ENCODE measurements around the gene EXOSC1.

Gene EXOSC1

DNA sequence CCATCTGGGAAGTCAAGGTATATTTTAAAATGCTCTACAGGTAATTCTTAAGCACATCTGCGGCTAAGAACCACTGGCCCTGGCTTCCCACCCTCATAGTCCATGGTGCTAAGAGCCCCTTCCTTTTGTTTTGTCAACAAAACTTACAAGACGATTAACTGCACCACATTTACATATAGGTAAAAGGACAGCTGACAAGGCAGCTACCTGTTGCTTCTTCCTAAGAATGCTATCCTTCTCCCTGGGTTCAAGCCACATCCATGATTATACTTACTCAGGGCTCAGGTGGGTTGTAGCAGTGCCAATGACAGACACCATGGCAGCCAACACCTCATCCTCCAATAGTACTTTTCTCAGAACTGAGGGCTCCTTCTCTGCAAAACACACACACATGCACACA, 16.5 kb upstream of the EXOSC1 start:
- no peak for DNase-seq
- Histone ChIP-seq H3K9me3 (ENCODE audit: control insufficient read depth, low read length) (no peaks in the 10 kb centered on the region), H3K4me3 (ENCODE audit: insufficient read depth, low read depth, low read length, poor library complexity, severe bottlenecking) (no peak overlapping the region), H3K27me3 (replicated peaks; ENCODE audit: control insufficient read depth, insufficient read depth, low read length, poor library complexity, severe bottlenecking) (no peaks in the 10 kb centered on the region), H3K36me3 (ENCODE audit: control insufficient read depth, insufficient read depth, low read length) (peaks cover 84% of the 10 kb centered on the region), H3K27ac (ENCODE audit: insufficient read depth, low read length, poor library complexity, severe bottlenecking) (no peak overlapping the region), H3K4me1 (ENCODE audit: control insufficient read depth, insufficient read depth, low read length, poor library complexity, severe bottlenecking) (no peaks in the 10 kb centered on the region)

- Histone ChIP-seq H3K4me1 (ENCODE audit: control insufficient read depth, insufficient read depth, low read length, poor library complexity, severe bottlenecking) (no peaks in the 10 kb centered on the region), H3K36me3 (ENCODE audit: control insufficient read depth, insufficient read depth, low read length) (peaks cover 72% of the 10 kb centered on the region), H3K4me3 (ENCODE audit: insufficient read depth, low read depth, low read length, poor library complexity, severe bottlenecking) (no peak overlapping the region), H3K27me3 (replicated peaks; ENCODE audit: control insufficient read depth, insufficient read depth, low read length, poor library complexity, severe bottlenecking) (no peaks in the 10 kb centered on the region), H3K9me3 (ENCODE audit: control insufficient read depth, low read length) (no peaks in the 10 kb centered on the region), H3K27ac (ENCODE audit: insufficient read depth, low read length, poor library complexity, severe bottlenecking) (no peak overlapping the region)
- no peak for DNase-seq
These were observed 14.1 kb upstream of the EXOSC1 start for GRCh38 chr10:97459933-97460332.

DNA sequence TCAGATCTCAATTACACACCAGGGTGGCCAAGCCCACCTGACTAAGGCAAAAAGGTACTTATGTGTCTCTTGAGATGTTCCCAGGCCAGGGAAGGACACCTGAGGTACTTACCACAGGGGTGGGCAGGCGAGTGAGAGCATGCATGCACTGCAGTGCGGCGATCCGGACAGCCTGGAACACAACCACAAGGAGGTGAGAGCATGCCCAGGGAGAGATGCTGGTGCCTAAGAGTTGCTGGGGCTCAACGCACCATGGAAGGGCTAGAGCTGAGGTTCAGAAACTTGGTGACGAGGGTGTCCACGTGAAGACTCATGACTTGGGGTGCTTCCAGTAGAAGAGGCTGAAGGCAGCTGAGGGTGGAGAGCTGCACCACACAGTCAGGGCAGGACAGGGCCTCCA, 13.3 kb upstream of the EXOSC1 start:
- no peak for DNase-seq
- H3K4me1 ChIP-seq (ENCODE audit: control insufficient read depth, insufficient read depth, low read length, poor library complexity, severe bottlenecking) = no peaks in the 10 kb centered on the region
- H3K27me3 ChIP-seq (replicated peaks; ENCODE audit: control insufficient read depth, insufficient read depth, low read length, poor library complexity, severe bottlenecking) = no peaks in the 10 kb centered on the region
- H3K27ac ChIP-seq (ENCODE audit: insufficient read depth, low read length, poor library complexity, severe bottlenecking) = no peak overlapping the region
- H3K36me3 ChIP-seq (ENCODE audit: control insufficient read depth, insufficient read depth, low read length) = peaks cover 66% of the 10 kb centered on the region
- no peaks in the 10 kb centered on the region for H3K9me3 ChIP-seq (ENCODE audit: control insufficient read depth, low read length)
- no peak overlapping the region for H3K4me3 ChIP-seq (ENCODE audit: insufficient read depth, low read depth, low read length, poor library complexity, severe bottlenecking)

DNA sequence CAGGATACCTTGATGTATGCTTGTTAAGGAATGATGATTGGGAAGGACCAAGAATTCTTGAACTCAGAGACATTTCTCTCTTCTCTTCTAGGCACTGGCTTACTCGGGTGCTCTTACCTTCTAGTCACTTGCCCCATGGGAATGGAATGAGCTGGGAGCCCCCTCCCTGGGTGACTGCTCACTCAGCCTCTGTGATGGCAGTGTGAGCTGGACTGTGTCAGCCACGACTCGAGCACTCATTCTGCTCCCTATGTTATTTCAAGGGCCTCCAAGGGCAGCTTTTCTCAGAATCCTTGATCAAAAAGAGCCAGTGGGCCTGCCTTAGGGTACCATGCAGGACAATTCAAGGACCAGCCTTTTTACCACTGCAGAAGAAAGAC, 10.9 kb upstream of the EXOSC1 start:
- H3K4me1 ChIP-seq (ENCODE audit: control insufficient read depth, insufficient read depth, low read length, poor library complexity, severe bottlenecking) = no peaks in the 10 kb centered on the region
- no peak for DNase-seq
- peaks cover 62% of the 10 kb centered on the region for H3K36me3 ChIP-seq (ENCODE audit: control insufficient read depth, insufficient read depth, low read length)
- H3K9me3 ChIP-seq (ENCODE audit: control insufficient read depth, low read length) = no peaks in the 10 kb centered on the region
- no peak overlapping the region for H3K4me3 ChIP-seq (ENCODE audit: insufficient read depth, low read depth, low read length, poor library complexity, severe bottlenecking)
- no peaks in the 10 kb centered on the region for H3K27me3 ChIP-seq (replicated peaks; ENCODE audit: control insufficient read depth, insufficient read depth, low read length, poor library complexity, severe bottlenecking)
- no peak overlapping the region for H3K27ac ChIP-seq (ENCODE audit: insufficient read depth, low read length, poor library complexity, severe bottlenecking)

GRCh38 chr10:97456034-97456685, 10.4 kb upstream of the EXOSC1 start:
- DNase-seq = no peak
- Histone ChIP-seq H3K9me3 (ENCODE audit: control insufficient read depth, low read length) (no peaks in the 10 kb centered on the region), H3K4me1 (ENCODE audit: control insufficient read depth, insufficient read depth, low read length, poor library complexity, severe bottlenecking) (no peaks in the 10 kb centered on the region), H3K27ac (ENCODE audit: insufficient read depth, low read length, poor library complexity, severe bottlenecking) (no peak overlapping the region), H3K27me3 (replicated peaks; ENCODE audit: control insufficient read depth, insufficient read depth, low read length, poor library complexity, severe bottlenecking) (no peaks in the 10 kb centered on the region), H3K4me3 (ENCODE audit: insufficient read depth, low read depth, low read length, poor library complexity, severe bottlenecking) (no peak overlapping the region), H3K36me3 (ENCODE audit: control insufficient read depth, insufficient read depth, low read length) (peaks cover 56% of the 10 kb centered on the region)

- Histone ChIP-seq H3K9me3 (ENCODE audit: control insufficient read depth, low read length) (no peaks in the 10 kb centered on the region), H3K4me3 (ENCODE audit: insufficient read depth, low read depth, low read length, poor library complexity, severe bottlenecking) (no peak overlapping the region), H3K36me3 (ENCODE audit: control insufficient read depth, insufficient read depth, low read length) (peaks cover 40% of the 10 kb centered on the region), H3K27me3 (replicated peaks; ENCODE audit: control insufficient read depth, insufficient read depth, low read length, poor library complexity, severe bottlenecking) (no peaks in the 10 kb centered on the region), H3K27ac (ENCODE audit: insufficient read depth, low read length, poor library complexity, severe bottlenecking) (peak overlapping the region; percentile 7), H3K4me1 (ENCODE audit: control insufficient read depth, insufficient read depth, low read length, poor library complexity, severe bottlenecking) (no peaks in the 10 kb centered on the region)
- DNase-seq = no peak
These were observed 8.7 kb upstream of the EXOSC1 start for GRCh38 chr10:97454330-97455036.

- no peak overlapping the region for H3K27ac ChIP-seq (ENCODE audit: insufficient read depth, low read length, poor library complexity, severe bottlenecking)
- H3K9me3 ChIP-seq (ENCODE audit: control insufficient read depth, low read length) = no peaks in the 10 kb centered on the region
- H3K4me1 ChIP-seq (ENCODE audit: control insufficient read depth, insufficient read depth, low read length, poor library complexity, severe bottlenecking) = peaks cover under 1% of the 10 kb centered on the region
- H3K4me3 ChIP-seq (ENCODE audit: insufficient read depth, low read depth, low read length, poor library complexity, severe bottlenecking) = no peak overlapping the region
- H3K27me3 ChIP-seq (replicated peaks; ENCODE audit: control insufficient read depth, insufficient read depth, low read length, poor library complexity, severe bottlenecking) = no peaks in the 10 kb centered on the region
- no peak for DNase-seq
- peaks cover 27% of the 10 kb centered on the region for H3K36me3 ChIP-seq (ENCODE audit: control insufficient read depth, insufficient read depth, low read length)
These were observed 6.5 kb upstream of the EXOSC1 start for GRCh38 chr10:97452352-97452751.

- Histone ChIP-seq H3K9me3 (ENCODE audit: control insufficient read depth, low read length) (no peaks in the 10 kb centered on the region), H3K36me3 (ENCODE audit: control insufficient read depth, insufficient read depth, low read length) (peaks cover 22% of the 10 kb centered on the region), H3K27me3 (replicated peaks; ENCODE audit: control insufficient read depth, insufficient read depth, low read length, poor library complexity, severe bottlenecking) (no peaks in the 10 kb centered on the region), H3K4me1 (ENCODE audit: control insufficient read depth, insufficient read depth, low read length, poor library complexity, severe bottlenecking) (peaks cover 7% of the 10 kb centered on the region), H3K27ac (ENCODE audit: insufficient read depth, low read length, poor library complexity, severe bottlenecking) (no peak overlapping the region), H3K4me3 (ENCODE audit: insufficient read depth, low read depth, low read length, poor library complexity, severe bottlenecking) (no peak overlapping the region)
- no peak for DNase-seq
These were observed 5.8 kb upstream of the EXOSC1 start for GRCh38 chr10:97451605-97452004.

- no peaks in the 10 kb centered on the region for H3K27me3 ChIP-seq (replicated peaks; ENCODE audit: control insufficient read depth, insufficient read depth, low read length, poor library complexity, severe bottlenecking)
- peaks cover 19% of the 10 kb centered on the region for H3K36me3 ChIP-seq (ENCODE audit: control insufficient read depth, insufficient read depth, low read length)
- H3K4me1 ChIP-seq (ENCODE audit: control insufficient read depth, insufficient read depth, low read length, poor library complexity, severe bottlenecking) = peaks cover 7% of the 10 kb centered on the region
- H3K4me3 ChIP-seq (ENCODE audit: insufficient read depth, low read depth, low read length, poor library complexity, severe bottlenecking) = no peak overlapping the region
- H3K9me3 ChIP-seq (ENCODE audit: control insufficient read depth, low read length) = no peaks in the 10 kb centered on the region
- H3K27ac ChIP-seq (ENCODE audit: insufficient read depth, low read length, poor library complexity, severe bottlenecking) = no peak overlapping the region
- no peak for DNase-seq
These were observed 5.0 kb upstream of the EXOSC1 start for GRCh38 chr10:97450828-97451227.

- Histone ChIP-seq H3K9me3 (ENCODE audit: control insufficient read depth, low read length) (no peaks in the 10 kb centered on the region), H3K27me3 (replicated peaks; ENCODE audit: control insufficient read depth, insufficient read depth, low read length, poor library complexity, severe bottlenecking) (no peaks in the 10 kb centered on the region), H3K4me1 (ENCODE audit: control insufficient read depth, insufficient read depth, low read length, poor library complexity, severe bottlenecking) (peaks cover 19% of the 10 kb centered on the region), H3K4me3 (ENCODE audit: insufficient read depth, low read depth, low read length, poor library complexity, severe bottlenecking) (peak overlapping the region; percentile 60), H3K36me3 (ENCODE audit: control insufficient read depth, insufficient read depth, low read length) (no peaks in the 10 kb centered on the region), H3K27ac (ENCODE audit: insufficient read depth, low read length, poor library complexity, severe bottlenecking) (peak overlapping the region; percentile 54)
- no peak for DNase-seq
These were observed 467 bp downstream of the EXOSC1 start for GRCh38 chr10:97445357-97445721.

All from effector memory CD4-positive, alpha-beta T cell (primary cell).